Esophagus squamous epithelium (tissue), 5 donors: ENCODE results near the gene FAM135A. TPM values are rescaled to one million over a fixed set of nuclear protein-coding genes. Genes with fewer than 3 reads are reported as not detected.
A peak's percentile ranks its signal among the peaks of the same experiment; 100 is the strongest.

Source experiments
- DNase-seq: peaks from one replicate; lab custom pipeline; 2025; lab: John Stamatoyannopoulos, UW
- H3K27ac ChIP-seq, 4 donors: fragments of 200-600 bp; sonication (generic); one replicate each; pipeline ENCODE4 v1.5.1; 2016 to 2019; ENCODE audit warnings: mild to moderate bottlenecking in 1 of 4
- H3K27me3 ChIP-seq, 4 donors: fragments of 200-600 bp; sonication (generic); 1 replicate in 3 of 4; 2 replicates in 1 of 4; pipeline versions ENCODE4 v1.5.1 to v1.6.0; 2017 to 2021; ENCODE audit warnings: antibody characterized with exemption in 1 of 4
- H3K36me3 ChIP-seq, 3 donors: fragments of 200-600 bp; sonication (generic); one replicate each; pipeline ENCODE4 v1.5.1; 2016 to 2019
- H3K4me1 ChIP-seq, 3 donors: fragments of 200-600 bp; sonication (generic); one replicate each; pipeline ENCODE4 v1.5.1; 2017 to 2019
- H3K4me3 ChIP-seq, 4 donors: fragments of 200-600 bp; sonication (generic); 1 replicate in 3 of 4; 2 replicates in 1 of 4; pipeline ENCODE4 v1.5.1; 2016 to 2019; ENCODE audit warnings: mild to moderate bottlenecking in 2 of 4, moderate library complexity in 1 of 4
- H3K9me3 ChIP-seq, 3 donors: fragments of 200-600 bp; sonication (generic); one replicate each; pipeline ENCODE4 v1.5.1; 2016 to 2019
- POLR2A ChIP-seq, 4 donors: fragments of 450-650 bp; IDR thresholded peaks; one replicate each; pipeline ENCODE4 v1.6.1; 2017; ENCODE audit warnings: antibody characterized with exemption in 4 of 4, mild to moderate bottlenecking in 4 of 4, moderate library complexity in 3 of 4
- WGBS, 2 donors: methylation state at CpG; one replicate each; pipeline ENCODE4 v1.1.5; 2018; 5-methylcytosine and 5-hydroxymethylcytosine counted together
- intact Hi-C: fragments of 100-400 bp; cut with DNase I; formaldehyde crosslinking; loops from one replicate; pipeline ENCODE4 v1.15.0; 2022
- total RNA-seq, 4 donors: library from RNA; depleted of rRNA; stranded (reverse); fragments of >200 nt; gene quantifications; one replicate each; pipeline ENCODE4 v1.1.0, GENCODE V29; 2016
- TF ChIP-seq, protein P1 (sequence below), 6 experiments: fragments of 450-650 bp in 4 of 6; fragments of 200-600 bp in 2 of 6; sonication (generic) in 2 of 6; IDR thresholded peaks; one replicate each; pipeline ENCODE4 v1.5.1; 2016 to 2019; ENCODE audit warnings: antibody characterized with exemption in 6 of 6, mild to moderate bottlenecking in 4 of 6, moderate library complexity in 4 of 6
- donor health status: DM: yes; HTN: yes; CAD: no.

Gene FAM135A
- total RNA-seq, 4 donors from 2014 or later = 81.4 to 142 (median 120) TPM

DNA sequence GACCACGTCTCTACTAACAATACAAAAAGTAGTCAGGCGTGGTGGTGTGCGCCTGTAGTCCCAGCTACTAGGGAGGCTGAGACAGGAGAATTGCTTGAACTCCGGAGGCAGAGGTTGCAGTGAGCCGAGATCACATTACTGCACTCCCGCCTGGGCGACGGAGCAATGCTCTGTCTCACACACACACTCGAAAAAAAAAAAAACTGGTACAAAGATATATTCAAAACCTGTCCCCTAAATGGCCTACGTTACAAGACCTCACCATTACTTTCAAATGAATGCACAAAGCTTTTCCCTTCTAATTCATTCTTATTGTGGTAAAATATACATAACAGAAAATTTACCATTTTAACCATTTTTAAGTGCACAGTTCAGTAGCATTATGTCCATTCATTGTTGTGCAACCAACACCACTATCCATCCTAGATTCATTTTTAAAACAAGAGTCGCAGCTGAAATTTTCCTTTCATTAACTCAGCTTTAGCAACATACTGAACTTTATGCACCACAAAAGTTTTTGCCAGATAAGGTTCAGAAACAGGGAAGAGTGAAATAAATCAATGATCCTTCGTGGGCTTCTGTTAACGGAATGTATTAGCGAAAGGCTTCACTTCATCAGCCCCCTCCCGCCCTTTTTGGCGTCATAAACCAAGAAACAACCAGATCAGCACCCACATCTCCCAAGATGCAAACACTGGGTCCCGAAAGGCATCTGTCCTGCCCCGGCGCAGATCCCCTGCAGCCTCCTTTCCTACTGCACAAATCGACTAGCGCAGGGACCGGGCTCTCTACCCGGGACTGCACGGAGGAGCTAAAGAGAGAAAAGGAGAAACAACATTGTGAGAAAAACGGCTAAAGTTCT lies 825 bp upstream of the FAM135A start:
- DNase-seq = no peak
- Histone ChIP-seq H3K4me3 (peak overlapping the region; percentile 71 to 98 (median 86)), H3K27ac (peak overlapping the region; percentile 92 to 96 (median 94)), H3K9me3 (no peaks in the 10 kb centered on the region), H3K36me3 (peaks cover 0 to 5% (median 0%) of the 10 kb centered on the region in 3 donors), H3K4me1 (peaks cover 0 to 33% (median 7%) of the 10 kb centered on the region in 3 donors), H3K27me3 (no peaks in the 10 kb centered on the region)
- WGBS, 2 donors = 38 to 40% methylated on average over 24 to 25 of the region's 25 CpGs
- intact Hi-C loops = no loop called here
- no peak for TF ChIP-seq POLR2A (IDR thresholded peaks at IDR 0.05)
- TF ChIP-seq, protein P1, sequence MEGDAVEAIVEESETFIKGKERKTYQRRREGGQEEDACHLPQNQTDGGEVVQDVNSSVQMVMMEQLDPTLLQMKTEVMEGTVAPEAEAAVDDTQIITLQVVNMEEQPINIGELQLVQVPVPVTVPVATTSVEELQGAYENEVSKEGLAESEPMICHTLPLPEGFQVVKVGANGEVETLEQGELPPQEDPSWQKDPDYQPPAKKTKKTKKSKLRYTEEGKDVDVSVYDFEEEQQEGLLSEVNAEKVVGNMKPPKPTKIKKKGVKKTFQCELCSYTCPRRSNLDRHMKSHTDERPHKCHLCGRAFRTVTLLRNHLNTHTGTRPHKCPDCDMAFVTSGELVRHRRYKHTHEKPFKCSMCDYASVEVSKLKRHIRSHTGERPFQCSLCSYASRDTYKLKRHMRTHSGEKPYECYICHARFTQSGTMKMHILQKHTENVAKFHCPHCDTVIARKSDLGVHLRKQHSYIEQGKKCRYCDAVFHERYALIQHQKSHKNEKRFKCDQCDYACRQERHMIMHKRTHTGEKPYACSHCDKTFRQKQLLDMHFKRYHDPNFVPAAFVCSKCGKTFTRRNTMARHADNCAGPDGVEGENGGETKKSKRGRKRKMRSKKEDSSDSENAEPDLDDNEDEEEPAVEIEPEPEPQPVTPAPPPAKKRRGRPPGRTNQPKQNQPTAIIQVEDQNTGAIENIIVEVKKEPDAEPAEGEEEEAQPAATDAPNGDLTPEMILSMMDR (IDR thresholded peaks at IDR 0.05) = no peak

DNA sequence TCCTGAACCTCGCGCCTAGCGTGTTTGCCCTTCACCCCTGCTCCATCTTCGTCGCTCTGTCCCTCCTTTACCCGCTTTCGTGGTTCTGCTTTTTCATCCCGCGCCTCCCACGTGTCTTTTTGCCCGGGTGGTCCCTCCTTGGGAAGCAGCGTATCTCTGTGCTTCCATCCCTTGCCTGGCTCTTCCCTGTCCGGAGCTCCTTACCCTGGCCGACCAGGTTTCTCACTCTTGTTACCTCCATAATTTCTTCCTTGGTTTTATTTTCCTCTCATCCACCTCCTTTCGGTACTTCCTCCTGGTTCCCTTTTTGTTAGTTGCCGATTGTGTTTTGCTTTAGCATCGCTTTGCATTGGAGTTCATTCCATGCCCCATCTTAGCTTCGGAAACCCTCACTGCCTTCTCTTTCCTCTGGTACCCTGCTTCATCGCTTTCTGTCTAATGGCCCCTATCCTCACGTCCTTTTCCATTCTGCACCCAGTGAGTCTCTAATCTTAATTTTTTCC lies 735 bp downstream of the FAM135A start:
- Histone ChIP-seq H3K4me3 (peak overlapping the region; percentile 71 to 98 (median 86)), H3K36me3 (peaks cover 0 to 21% (median 0%) of the 10 kb centered on the region in 3 donors), H3K9me3 (no peaks in the 10 kb centered on the region), H3K4me1 (peaks cover 0 to 35% (median 7%) of the 10 kb centered on the region in 3 donors), H3K27ac (peak overlapping the region; percentile 92 to 96 (median 94)), H3K27me3 (no peaks in the 10 kb centered on the region)
- 1% methylated on average over 20 of the region's 20 CpGs for WGBS, 2 donors
- no peak for DNase-seq
- intact Hi-C loops = no loop called here
- TF ChIP-seq, protein P1 (IDR thresholded peaks at IDR 0.05) = no peak
- TF ChIP-seq POLR2A (IDR thresholded peaks at IDR 0.05) = no peak

DNA sequence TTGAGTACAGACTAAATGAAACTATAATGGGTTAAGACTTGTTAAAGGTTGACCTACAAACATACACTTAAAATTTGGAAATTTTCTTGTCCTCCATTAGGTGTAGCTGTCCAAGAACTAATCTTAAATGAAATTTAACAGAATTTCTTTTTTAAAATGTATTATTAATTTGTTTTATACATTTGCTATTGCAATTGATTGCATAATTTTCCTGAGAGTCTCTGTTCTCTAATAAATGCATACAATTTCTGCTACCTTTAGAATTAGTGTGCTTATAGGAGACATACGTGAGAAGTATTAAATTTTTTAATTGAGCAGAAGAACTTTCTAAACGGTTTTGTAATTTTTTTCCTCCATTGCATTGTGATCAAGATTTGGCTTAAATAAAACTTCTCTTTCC lies 1.5 kb downstream of the FAM135A start:
- Histone ChIP-seq H3K27ac (peak overlapping the region in 3 of 4 donors; percentile 94 to 96 (median 94)), H3K4me1 (peaks cover 0 to 35% (median 7%) of the 10 kb centered on the region in 3 donors), H3K9me3 (no peaks in the 10 kb centered on the region), H3K27me3 (no peaks in the 10 kb centered on the region), H3K4me3 (peak overlapping the region; percentile 71 to 98 (median 86)), H3K36me3 (peaks cover 0 to 28% (median 0%) of the 10 kb centered on the region in 3 donors)
- no peak for DNase-seq
- intact Hi-C loops = no loop called here
- 34 to 55% methylated on average over 2 of the region's 2 CpGs for WGBS, 2 donors
- no peak for TF ChIP-seq POLR2A (IDR thresholded peaks at IDR 0.05)
- TF ChIP-seq, protein P1 (IDR thresholded peaks at IDR 0.05) = no peak

GRCh38 chr6:70415247-70415646 lies 1.9 kb downstream of the FAM135A start:
- no peak for DNase-seq

More at GRCh38 chr6:70415247-70415646, 1.9 kb downstream of the FAM135A start:
- Histone ChIP-seq H3K4me3 (peak overlapping the region; percentile 71 to 98 (median 86)), H3K9me3 (no peaks in the 10 kb centered on the region), H3K4me1 (peaks cover 0 to 35% (median 7%) of the 10 kb centered on the region in 3 donors), H3K27ac (peak overlapping the region in 3 of 4 donors; percentile 94 to 96 (median 94)), H3K27me3 (no peaks in the 10 kb centered on the region), H3K36me3 (peaks cover 0 to 33% (median 0%) of the 10 kb centered on the region in 3 donors)
- TF ChIP-seq, protein P1 (IDR thresholded peaks at IDR 0.05) = no peak
- TF ChIP-seq POLR2A (IDR thresholded peaks at IDR 0.05) = no peak
- intact Hi-C loops = no loop called here
